ENCODE results near the gene WNT9B.

WNT9B gene

DNA sequence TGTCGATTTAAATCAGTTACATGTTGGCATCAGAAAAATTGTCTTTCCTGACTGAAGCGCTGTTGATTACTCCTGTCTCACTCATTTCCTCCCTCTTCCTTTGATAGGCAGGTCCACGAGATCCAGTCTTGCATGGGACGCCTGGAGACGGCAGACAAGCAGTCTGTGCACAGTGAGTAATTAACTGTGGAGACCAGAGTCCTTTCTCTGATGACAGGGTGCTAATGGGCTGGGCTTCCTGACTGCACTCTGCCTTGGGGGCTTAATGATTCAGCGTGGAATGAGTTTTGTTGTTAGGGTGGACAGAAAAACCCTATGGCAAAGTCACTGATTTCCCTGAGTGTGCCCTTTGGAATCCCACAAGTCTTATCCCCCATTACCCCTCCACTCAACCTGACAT, 78.0 kb downstream of the WNT9B start:
- TF ChIP-seq CEBPB (IDR thresholded peaks at IDR 0.05) (no peak), NFIC (IDR thresholded peaks at IDR 0.05) (no peak), CREB1 (IDR thresholded peaks at IDR 0.05; ENCODE audit: low read depth) (no peak), YY1 (IDR thresholded peaks at IDR 0.05; ENCODE audit: low read depth) (no peak), TAF1 (IDR thresholded peaks at IDR 0.05; ENCODE audit: low read depth) (no peak), TEAD4 (IDR thresholded peaks at IDR 0.05) (no peak), EP300 (IDR thresholded peaks at IDR 0.05; ENCODE audit: borderline replicate concordance) (no peak), FOXM1 (IDR thresholded peaks at IDR 0.05; ENCODE audit: borderline replicate concordance, low read depth) (no peak)
- TF ChIP-seq, protein P1, sequence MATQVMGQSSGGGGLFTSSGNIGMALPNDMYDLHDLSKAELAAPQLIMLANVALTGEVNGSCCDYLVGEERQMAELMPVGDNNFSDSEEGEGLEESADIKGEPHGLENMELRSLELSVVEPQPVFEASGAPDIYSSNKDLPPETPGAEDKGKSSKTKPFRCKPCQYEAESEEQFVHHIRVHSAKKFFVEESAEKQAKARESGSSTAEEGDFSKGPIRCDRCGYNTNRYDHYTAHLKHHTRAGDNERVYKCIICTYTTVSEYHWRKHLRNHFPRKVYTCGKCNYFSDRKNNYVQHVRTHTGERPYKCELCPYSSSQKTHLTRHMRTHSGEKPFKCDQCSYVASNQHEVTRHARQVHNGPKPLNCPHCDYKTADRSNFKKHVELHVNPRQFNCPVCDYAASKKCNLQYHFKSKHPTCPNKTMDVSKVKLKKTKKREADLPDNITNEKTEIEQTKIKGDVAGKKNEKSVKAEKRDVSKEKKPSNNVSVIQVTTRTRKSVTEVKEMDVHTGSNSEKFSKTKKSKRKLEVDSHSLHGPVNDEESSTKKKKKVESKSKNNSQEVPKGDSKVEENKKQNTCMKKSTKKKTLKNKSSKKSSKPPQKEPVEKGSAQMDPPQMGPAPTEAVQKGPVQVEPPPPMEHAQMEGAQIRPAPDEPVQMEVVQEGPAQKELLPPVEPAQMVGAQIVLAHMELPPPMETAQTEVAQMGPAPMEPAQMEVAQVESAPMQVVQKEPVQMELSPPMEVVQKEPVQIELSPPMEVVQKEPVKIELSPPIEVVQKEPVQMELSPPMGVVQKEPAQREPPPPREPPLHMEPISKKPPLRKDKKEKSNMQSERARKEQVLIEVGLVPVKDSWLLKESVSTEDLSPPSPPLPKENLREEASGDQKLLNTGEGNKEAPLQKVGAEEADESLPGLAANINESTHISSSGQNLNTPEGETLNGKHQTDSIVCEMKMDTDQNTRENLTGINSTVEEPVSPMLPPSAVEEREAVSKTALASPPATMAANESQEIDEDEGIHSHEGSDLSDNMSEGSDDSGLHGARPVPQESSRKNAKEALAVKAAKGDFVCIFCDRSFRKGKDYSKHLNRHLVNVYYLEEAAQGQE (IDR thresholded peaks at IDR 0.05; ENCODE audit: low read depth) = no peak
- TF ChIP-seq, protein P2, sequence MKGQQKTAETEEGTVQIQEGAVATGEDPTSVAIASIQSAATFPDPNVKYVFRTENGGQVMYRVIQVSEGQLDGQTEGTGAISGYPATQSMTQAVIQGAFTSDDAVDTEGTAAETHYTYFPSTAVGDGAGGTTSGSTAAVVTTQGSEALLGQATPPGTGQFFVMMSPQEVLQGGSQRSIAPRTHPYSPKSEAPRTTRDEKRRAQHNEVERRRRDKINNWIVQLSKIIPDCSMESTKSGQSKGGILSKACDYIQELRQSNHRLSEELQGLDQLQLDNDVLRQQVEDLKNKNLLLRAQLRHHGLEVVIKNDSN (IDR thresholded peaks at IDR 0.05) = no peak

DNA sequence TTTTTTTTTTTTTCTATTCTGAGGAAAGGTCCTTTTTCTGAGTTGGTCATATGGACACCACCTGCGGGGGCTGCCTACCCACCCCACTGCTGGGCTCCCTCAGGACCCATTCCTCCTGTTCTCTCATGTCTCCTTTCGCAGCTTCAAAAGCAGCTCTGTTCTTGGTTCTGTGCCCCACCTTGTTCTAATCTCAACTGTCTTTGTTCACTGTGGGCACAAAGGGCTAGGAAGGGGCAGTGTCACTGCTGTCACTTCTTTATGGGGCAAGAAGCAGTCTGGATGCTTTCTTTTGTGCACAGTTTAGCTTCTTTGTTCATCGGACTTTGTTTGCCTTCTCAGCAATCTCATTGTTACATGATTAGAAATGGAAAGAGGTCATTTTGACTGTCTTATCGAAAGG, 78.7 kb downstream of the WNT9B start:
- TF ChIP-seq ZBTB7A (IDR thresholded peaks at IDR 0.05; ENCODE audit: low read depth) (no peak), NFIC (IDR thresholded peaks at IDR 0.05) (no peak), FOXM1 (IDR thresholded peaks at IDR 0.05; ENCODE audit: borderline replicate concordance, low read depth) (no peak), YY1 (IDR thresholded peaks at IDR 0.05; ENCODE audit: low read depth) (no peak), EGR1 (IDR thresholded peaks at IDR 0.05) (no peak), CEBPB (IDR thresholded peaks at IDR 0.05) (no peak), TCF12 (IDR thresholded peaks at IDR 0.05; ENCODE audit: low read depth) (no peak), RAD21 (IDR thresholded peaks at IDR 0.05; ENCODE audit: low read depth) (no peak), EP300 (IDR thresholded peaks at IDR 0.05; ENCODE audit: borderline replicate concordance) (no peak), CREB1 (IDR thresholded peaks at IDR 0.05; ENCODE audit: low read depth) (no peak), TAF1 (IDR thresholded peaks at IDR 0.05; ENCODE audit: low read depth) (no peak), TEAD4 (IDR thresholded peaks at IDR 0.05) (no peak)
- TF ChIP-seq, protein P2 (IDR thresholded peaks at IDR 0.05) = no peak
- TF ChIP-seq, protein P3, sequence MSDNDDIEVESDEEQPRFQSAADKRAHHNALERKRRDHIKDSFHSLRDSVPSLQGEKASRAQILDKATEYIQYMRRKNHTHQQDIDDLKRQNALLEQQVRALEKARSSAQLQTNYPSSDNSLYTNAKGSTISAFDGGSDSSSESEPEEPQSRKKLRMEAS (IDR thresholded peaks at IDR 0.05) = no peak
- TF ChIP-seq, protein P1 (IDR thresholded peaks at IDR 0.05; ENCODE audit: low read depth) = no peak

DNA sequence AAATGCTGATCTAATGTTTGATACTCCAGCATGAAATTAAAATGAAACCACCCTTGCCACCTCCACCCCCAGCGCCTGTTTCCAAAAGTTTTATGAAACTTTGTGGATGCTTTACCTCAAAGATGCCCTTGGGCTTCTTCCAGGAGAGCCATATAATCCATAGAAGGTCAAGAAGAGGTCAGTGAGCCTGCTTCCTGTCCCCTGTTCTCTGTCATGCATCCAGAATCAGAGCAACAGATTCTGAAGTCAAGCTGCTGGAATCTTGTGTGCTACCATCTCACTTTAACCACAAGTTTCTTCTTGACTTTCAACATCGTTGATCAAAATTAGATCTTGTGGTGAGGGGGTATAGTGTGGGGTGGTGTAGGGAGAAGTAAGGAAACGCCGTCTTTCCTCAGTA, 80.2 kb downstream of the WNT9B start:
- no peak for TF ChIP-seq TEAD4 (IDR thresholded peaks at IDR 0.05)
- TF ChIP-seq, protein P1 (IDR thresholded peaks at IDR 0.05; ENCODE audit: low read depth) = no peak
- no peak for TF ChIP-seq FOXM1 (IDR thresholded peaks at IDR 0.05; ENCODE audit: borderline replicate concordance, low read depth)
- TF ChIP-seq, protein P3 (IDR thresholded peaks at IDR 0.05) = no peak
- TF ChIP-seq ZBTB7A (IDR thresholded peaks at IDR 0.05; ENCODE audit: low read depth) = no peak
- no peak for TF ChIP-seq EGR1 (IDR thresholded peaks at IDR 0.05)
- TF ChIP-seq NFIC (IDR thresholded peaks at IDR 0.05) = no peak
- TF ChIP-seq CEBPB (IDR thresholded peaks at IDR 0.05) = no peak
- no peak for TF ChIP-seq YY1 (IDR thresholded peaks at IDR 0.05; ENCODE audit: low read depth)
- no peak for TF ChIP-seq RAD21 (IDR thresholded peaks at IDR 0.05; ENCODE audit: low read depth)

- TF ChIP-seq, protein P2 (IDR thresholded peaks at IDR 0.05) = no peak
- TF ChIP-seq FOXM1 (IDR thresholded peaks at IDR 0.05; ENCODE audit: borderline replicate concordance, low read depth) (no peak), NFIC (IDR thresholded peaks at IDR 0.05) (no peak), TEAD4 (IDR thresholded peaks at IDR 0.05) (no peak)
These were observed 84.4 kb downstream of the WNT9B start for GRCh38 chr17:46935658-46936266.

Measured in Ishikawa (cell line).